Endothelial cell of umbilical vein (primary cell): ENCODE measurements around the gene SERPINC1. TPM values are rescaled to one million over a fixed set of nuclear protein-coding genes. Genes with fewer than 3 reads are reported as not detected.

ENCODE experiments used
- BruUV-seq: library from RNA; stranded (reverse); fragments of 400-500 nt; replicated peaks from 2 replicates; lab custom pipeline; 2021; lab: Mats Ljungman, UMichigan
- CTCF ChIA-PET: fragments of 300-600, 350-600 bp; sonication (Branson Sonifier 250); formaldehyde crosslinking; loops from one replicate; lab custom pipeline; 2021; ENCODE audit warnings: antibody characterized with exemption, inconsistent platforms; lab: Charles Lee
- POLR2A ChIA-PET: fragments of 300-600, 350-600 bp; sonication (Branson Sonifier 250); formaldehyde crosslinking; loops from one replicate; lab custom pipeline; 2021; ENCODE audit warnings: antibody characterized with exemption, inconsistent platforms; lab: Charles Lee
- DNase-seq: peaks from one replicate; pipeline ENCODE4 v3.0.0-alpha.2; 2011; ENCODE audit warnings: low read depth, low spot score
- FAIRE-seq: peaks from 2 replicates; lab custom pipeline; 2011; peaks lifted over from hg19 to GRCh38; lab: Jason Lieb, UNC
- H2AFZ ChIP-seq: 2 replicates; pipeline ENCODE4 v1.6.0; 2012; ENCODE audit warnings: low read depth, low read length, control low read depth, inconsistent platforms
- H3K27ac ChIP-seq: 2 replicates; pipeline ENCODE4 v1.5.1; 2011; ENCODE audit warnings: low read depth, mild to moderate bottlenecking, control low read depth, low read length, moderate library complexity; ENCODE audit not compliant: insufficient read depth
- H3K27me3 ChIP-seq, 2 experiments: 2 replicates each; pipeline versions ENCODE4 v1.6.0 to v1.6.1; 2011; ENCODE audit warnings: low read length in 2 of 2, mixed read lengths in 1 of 2; ENCODE audit not compliant: control insufficient read depth in 2 of 2, insufficient read depth in 2 of 2
- H3K36me3 ChIP-seq, 2 experiments: 2 replicates in 1 of 2; 3 replicates in 1 of 2; pipeline ENCODE4 v1.5.1; 2011; ENCODE audit warnings: low read length in 2 of 2, mild to moderate bottlenecking in 1 of 2, moderate library complexity in 1 of 2; ENCODE audit not compliant: control insufficient read depth in 2 of 2, insufficient read depth in 2 of 2; ENCODE audit errors: extremely low read depth in 1 of 2
- H3K4me1 ChIP-seq: 3 replicates; pipeline ENCODE4 v1.5.1; 2011; ENCODE audit warnings: mild to moderate bottlenecking, low read length; ENCODE audit not compliant: control insufficient read depth, insufficient read depth; ENCODE audit errors: extremely low read depth
- H3K4me2 ChIP-seq: 2 replicates; pipeline ENCODE4 v1.6.1; 2011; ENCODE audit warnings: low read length, control low read depth, mixed read lengths; ENCODE audit not compliant: insufficient read depth
- H3K4me3 ChIP-seq, 3 experiments: fragments of 200-600 bp in 1 of 3; sonication (generic), shearing (Covaris generic) in 1 of 3; replicated peaks in 1 of 3; 2 replicates each; pipeline ENCODE4 v1.5.1; 2011 to 2016; ENCODE audit warnings: control low read depth in 3 of 3, low read length in 3 of 3, mild to moderate bottlenecking in 2 of 3, inconsistent platforms in 1 of 3, low read depth in 1 of 3, moderate library complexity in 1 of 3; ENCODE audit not compliant: insufficient read depth in 1 of 3
- H3K79me2 ChIP-seq: 2 replicates; pipeline ENCODE4 v1.6.0; 2012; ENCODE audit warnings: low read length, inconsistent platforms; ENCODE audit not compliant: control insufficient read depth, insufficient read depth
- H3K9ac ChIP-seq: replicated peaks from 2 replicates; pipeline ENCODE3; 2011; ENCODE audit warnings: low read length, control low read depth; ENCODE audit not compliant: insufficient read depth; ENCODE audit errors: extremely low read depth
- H3K9me1 ChIP-seq: replicated peaks from 3 replicates; pipeline ENCODE4 v1.6.0; 2011; ENCODE audit warnings: mild to moderate bottlenecking, low read length; ENCODE audit not compliant: control insufficient read depth, insufficient read depth; ENCODE audit errors: extremely low read depth
- H3K9me3 ChIP-seq: replicated peaks from 2 replicates; pipeline ENCODE4 v1.5.1; 2012; ENCODE audit warnings: low read length, inconsistent platforms; ENCODE audit not compliant: control insufficient read depth, insufficient read depth
- H4K20me1 ChIP-seq: replicated peaks from 2 replicates; pipeline ENCODE3; 2011; ENCODE audit warnings: mild to moderate bottlenecking, low read length; ENCODE audit not compliant: control insufficient read depth, insufficient read depth; ENCODE audit errors: extremely low read depth
- FOS ChIP-seq: IDR thresholded peaks from 2 replicates; pipeline ENCODE4 v1.6.1; 2011; ENCODE audit warnings: mild to moderate bottlenecking, low read length, moderate library complexity, borderline replicate concordance; ENCODE audit not compliant: insufficient read depth
- GATA2 ChIP-seq: IDR thresholded peaks from 2 replicates; pipeline ENCODE4 v1.7.0; 2011; ENCODE audit warnings: low read depth, mild to moderate bottlenecking, moderate library complexity, mixed read lengths, low read length; ENCODE audit not compliant: insufficient read length, insufficient read depth
- JUN ChIP-seq: IDR thresholded peaks from 2 replicates; pipeline ENCODE4 v1.6.1; 2011; ENCODE audit warnings: borderline replicate concordance, low read depth; ENCODE audit not compliant: insufficient read length, insufficient read depth
- MYC ChIP-seq: IDR thresholded peaks from one replicate; pipeline ENCODE4 v1.6.1; 2011; ENCODE audit warnings: mild to moderate bottlenecking, low read depth, low read length
- POLR2A ChIP-seq: IDR thresholded peaks from 2 replicates; pipeline ENCODE4 v1.6.1; 2012; ENCODE audit warnings: low read depth, mild to moderate bottlenecking, control low read depth, low read length
- POLR2AphosphoS5 ChIP-seq: IDR thresholded peaks from 2 replicates; pipeline ENCODE4 v1.6.1; 2012; ENCODE audit warnings: low read depth, mild to moderate bottlenecking, control low read depth, low read length, moderate library complexity; ENCODE audit not compliant: insufficient read depth
- dilution Hi-C: fragments of 300-500 bp; cut with MboI; formaldehyde crosslinking; loops from one replicate; pipeline ENCODE4 v1.15.0; 2019; ENCODE audit warnings: low sequenced_read_pairs; ENCODE audit not compliant: extremely low pct_ligation_motif_present
- intact Hi-C: fragments of 100-400 bp; cut with micrococcal nuclease; formaldehyde crosslinking; loops from one replicate; pipeline ENCODE4 v1.10.0; 2022
- polyA plus RNA-seq, 4 experiments: library from polyadenylated mRNA; depleted of rRNA in 3 of 4; stranded (reverse) in 3 of 4; unstranded in 1 of 4; fragments of >200 nt; gene quantifications; 2 replicates each; pipeline versions ENCODE4 v1.2.1 to v1.2.3, GENCODE V29; 2011 to 2012; ENCODE audit warnings: missing spikeins in 1 of 4
- total RNA-seq: library from RNA; stranded (reverse); gene quantifications from 2 replicates; pipeline ENCODE4 v1.2.3, GENCODE V29; 2021
- TF ChIP-seq, protein P1 (sequence below), 2 donors: IDR thresholded peaks; 1 replicate in 1 of 2; 2 replicates in 1 of 2; pipeline ENCODE4 v1.5.1; 2011; ENCODE audit warnings: low read length in 2 of 2, mild to moderate bottlenecking in 2 of 2, moderate library complexity in 2 of 2, control low read depth in 1 of 2, inconsistent platforms in 1 of 2, low read depth in 1 of 2; ENCODE audit not compliant: insufficient read depth in 1 of 2; ENCODE audit errors: extremely low read depth in 1 of 2
- TF ChIP-seq, protein P2 (sequence below): IDR thresholded peaks from 2 replicates; pipeline ENCODE4 v1.6.1; 2011; ENCODE audit not compliant: insufficient read depth, insufficient read length

The SERPINC1 gene
- total and polyA plus RNA-seq, 2 donors (not counting 3 experiments of a cell fraction or from before 2014, with no cell fraction given), result 0.06 to 0.35 TPM

DNA sequence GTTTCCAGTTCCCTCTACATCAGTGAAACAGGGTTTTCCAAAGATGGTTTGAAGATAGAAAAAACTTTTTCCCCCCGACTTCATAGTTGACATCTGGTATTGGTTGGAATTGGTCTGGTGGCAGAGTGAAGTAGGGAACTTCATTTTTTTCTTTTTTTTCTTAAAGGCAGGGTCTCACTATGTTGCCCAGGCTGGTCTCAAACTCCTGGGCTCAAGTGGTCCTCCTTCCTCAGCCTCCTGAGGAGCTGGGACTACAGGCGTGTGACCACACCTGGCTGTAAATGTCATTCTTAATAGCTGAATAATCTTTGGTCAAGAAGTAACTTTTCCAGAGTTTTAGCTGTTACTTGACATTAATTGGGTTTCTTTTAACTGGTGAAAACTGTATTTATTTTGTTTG, 27.2 kb downstream of the SERPINC1 start:
- dilution Hi-C loops (no loop called here), intact Hi-C loops (no loop called here)
- Histone ChIP-seq H3K4me2 (no peak overlapping the region), H3K36me3 (peaks cover 0 to 7% of the 10 kb centered on the region in 2 experiments), H3K4me3 (no peak overlapping the region), H3K9me1 (no peaks in the 10 kb centered on the region), H3K27me3 (no peaks in the 10 kb centered on the region), H3K4me1 (no peaks in the 10 kb centered on the region), H4K20me1 (no peaks in the 10 kb centered on the region), H2AFZ (no peak overlapping the region), H3K27ac (no peak overlapping the region), H3K9me3 (no peaks in the 10 kb centered on the region), H3K79me2 (no peaks in the 10 kb centered on the region), H3K9ac (no peak overlapping the region)
- BruUV-seq, result no TSS peak
- no peak for TF ChIP-seq POLR2AphosphoS5
- TF ChIP-seq JUN, result no peak
- TF ChIP-seq GATA2, result no peak
- TF ChIP-seq, protein P1, sequence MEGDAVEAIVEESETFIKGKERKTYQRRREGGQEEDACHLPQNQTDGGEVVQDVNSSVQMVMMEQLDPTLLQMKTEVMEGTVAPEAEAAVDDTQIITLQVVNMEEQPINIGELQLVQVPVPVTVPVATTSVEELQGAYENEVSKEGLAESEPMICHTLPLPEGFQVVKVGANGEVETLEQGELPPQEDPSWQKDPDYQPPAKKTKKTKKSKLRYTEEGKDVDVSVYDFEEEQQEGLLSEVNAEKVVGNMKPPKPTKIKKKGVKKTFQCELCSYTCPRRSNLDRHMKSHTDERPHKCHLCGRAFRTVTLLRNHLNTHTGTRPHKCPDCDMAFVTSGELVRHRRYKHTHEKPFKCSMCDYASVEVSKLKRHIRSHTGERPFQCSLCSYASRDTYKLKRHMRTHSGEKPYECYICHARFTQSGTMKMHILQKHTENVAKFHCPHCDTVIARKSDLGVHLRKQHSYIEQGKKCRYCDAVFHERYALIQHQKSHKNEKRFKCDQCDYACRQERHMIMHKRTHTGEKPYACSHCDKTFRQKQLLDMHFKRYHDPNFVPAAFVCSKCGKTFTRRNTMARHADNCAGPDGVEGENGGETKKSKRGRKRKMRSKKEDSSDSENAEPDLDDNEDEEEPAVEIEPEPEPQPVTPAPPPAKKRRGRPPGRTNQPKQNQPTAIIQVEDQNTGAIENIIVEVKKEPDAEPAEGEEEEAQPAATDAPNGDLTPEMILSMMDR (IDR thresholded peaks at IDR 0.05; ENCODE audit: extremely low read depth in 1 of 2, insufficient read depth in 1 of 2, low read depth in 1 of 2, low read length in 2 of 2), result no peak
- TF ChIP-seq POLR2A, result no peak
- TF ChIP-seq, protein P2, sequence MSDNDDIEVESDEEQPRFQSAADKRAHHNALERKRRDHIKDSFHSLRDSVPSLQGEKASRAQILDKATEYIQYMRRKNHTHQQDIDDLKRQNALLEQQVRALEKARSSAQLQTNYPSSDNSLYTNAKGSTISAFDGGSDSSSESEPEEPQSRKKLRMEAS, result no peak
- no peak for TF ChIP-seq FOS
- TF ChIP-seq MYC, result no peak
- DNase-seq (no peak), FAIRE-seq (no peak)
- ChIA-PET CTCF (interaction anchor here (1.0 to 1.4 kb wide), 3 partner anchors 8 to 26 kb away, joined by 3 to 4 read pairs (median 3); no protein-coding TSS in a partner anchor), POLR2A (interaction anchor here (1.5 kb wide), 1 partner anchor 22 kb away, joined by 4 read pairs; the partner anchor contains the start of gene ZBTB37)
